GM18909 (cell line): ENCODE measurements around the gene EFR3B.
A peak's percentile ranks its signal among the peaks of the same experiment; 100 is the strongest.
"Not testable (repeated sequence)": the region's sequence is repeated elsewhere in the genome, so short reads cannot be mapped to it uniquely, and the experiment has no call there.

Experiments used
- ATAC-seq: cut with Tn5 transposase; IDR thresholded peaks from one replicate; pipeline ENCODE4 v1.9.1; 2021; ENCODE audit warnings: mild to moderate bottlenecking; ENCODE audit not compliant: unreplicated experiment, poor library complexity

Gene EFR3B, protein sequence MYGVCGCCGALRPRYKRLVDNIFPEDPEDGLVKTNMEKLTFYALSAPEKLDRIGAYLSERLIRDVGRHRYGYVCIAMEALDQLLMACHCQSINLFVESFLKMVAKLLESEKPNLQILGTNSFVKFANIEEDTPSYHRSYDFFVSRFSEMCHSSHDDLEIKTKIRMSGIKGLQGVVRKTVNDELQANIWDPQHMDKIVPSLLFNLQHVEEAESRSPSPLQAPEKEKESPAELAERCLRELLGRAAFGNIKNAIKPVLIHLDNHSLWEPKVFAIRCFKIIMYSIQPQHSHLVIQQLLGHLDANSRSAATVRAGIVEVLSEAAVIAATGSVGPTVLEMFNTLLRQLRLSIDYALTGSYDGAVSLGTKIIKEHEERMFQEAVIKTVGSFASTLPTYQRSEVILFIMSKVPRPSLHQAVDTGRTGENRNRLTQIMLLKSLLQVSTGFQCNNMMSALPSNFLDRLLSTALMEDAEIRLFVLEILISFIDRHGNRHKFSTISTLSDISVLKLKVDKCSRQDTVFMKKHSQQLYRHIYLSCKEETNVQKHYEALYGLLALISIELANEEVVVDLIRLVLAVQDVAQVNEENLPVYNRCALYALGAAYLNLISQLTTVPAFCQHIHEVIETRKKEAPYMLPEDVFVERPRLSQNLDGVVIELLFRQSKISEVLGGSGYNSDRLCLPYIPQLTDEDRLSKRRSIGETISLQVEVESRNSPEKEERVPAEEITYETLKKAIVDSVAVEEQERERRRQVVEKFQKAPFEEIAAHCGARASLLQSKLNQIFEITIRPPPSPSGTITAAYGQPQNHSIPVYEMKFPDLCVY

GRCh38 chr2:25041928-25042320, at the start of gene EFR3B:
Gene EFR3B (plus strand): TSS chr2:25042076. CDS start chr2:25042313, 237 bp downstream.
- peak; percentile 92 for ATAC-seq

GRCh38 chr2:24993406-24994145, 48.3 kb upstream of the EFR3B start:
- ATAC-seq = no peak

DNA sequence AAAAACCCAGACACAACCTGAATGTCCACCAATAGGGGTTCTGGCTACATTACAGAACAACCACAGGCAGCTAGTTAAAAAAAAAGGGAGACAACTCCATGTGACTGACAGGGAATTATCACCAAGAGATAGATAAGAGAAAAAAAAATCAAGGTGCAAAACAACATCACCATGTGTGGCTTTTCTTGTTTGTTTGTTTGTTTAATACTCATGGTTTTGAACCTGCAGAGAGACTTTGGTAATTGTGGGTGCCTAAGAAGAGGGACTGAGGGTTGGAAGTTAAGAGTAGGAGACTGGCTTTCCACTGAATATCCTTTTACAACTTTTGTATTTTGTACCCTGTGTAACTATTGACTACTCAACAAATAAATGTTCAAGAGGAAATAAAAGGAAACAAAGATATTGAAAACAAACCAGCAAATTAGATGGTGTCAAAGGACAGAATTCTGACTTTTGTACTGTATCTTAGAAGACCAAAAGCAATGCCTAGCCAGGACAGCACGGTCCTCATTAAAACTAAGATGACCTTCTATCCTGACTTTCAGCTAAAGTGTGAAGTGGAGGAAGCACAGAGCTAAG, 47.6 kb upstream of the EFR3B start:
- no peak for ATAC-seq

DNA sequence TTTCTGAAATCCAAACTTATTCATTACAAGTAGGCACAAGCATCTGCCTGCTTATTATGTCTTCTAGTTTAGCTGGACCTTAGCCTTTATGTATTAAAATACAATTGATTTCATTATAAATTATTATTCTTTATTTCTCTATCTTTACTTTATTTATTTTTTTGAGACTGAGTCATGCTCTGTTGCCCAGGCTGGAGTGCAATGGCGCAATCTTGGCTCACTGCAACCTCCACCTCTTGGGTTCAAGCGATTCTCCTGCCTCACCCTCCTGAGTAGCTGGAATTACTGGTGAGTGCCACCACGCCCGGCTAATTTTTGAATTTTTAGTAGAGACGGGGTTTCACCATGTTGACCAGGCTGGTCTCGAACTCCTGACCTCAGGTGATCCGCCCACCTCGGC, 42.8 kb upstream of the EFR3B start:
- ATAC-seq = not testable (repeated sequence)

DNA sequence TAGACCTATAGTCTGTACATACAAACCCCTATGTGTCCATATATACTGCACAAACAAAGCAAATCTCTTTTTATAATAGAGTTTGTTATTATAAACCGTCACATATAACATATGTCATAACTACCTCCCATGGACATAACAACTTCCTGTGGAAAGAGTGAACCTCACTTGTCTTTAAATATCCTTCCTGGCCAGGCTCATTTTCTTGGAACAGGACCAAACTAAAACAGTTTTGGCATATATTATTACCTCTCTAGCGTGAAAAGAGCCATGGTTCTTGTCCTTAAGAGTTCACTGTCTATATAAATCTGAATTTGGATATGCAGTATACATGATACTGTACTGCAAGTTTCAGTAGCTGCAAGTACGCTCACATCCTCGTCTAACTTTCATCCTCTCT, 41.8 kb upstream of the EFR3B start:
- ATAC-seq = no peak

GRCh38 chr2:25000503-25001324, 41.2 kb upstream of the EFR3B start:
- no peak for ATAC-seq

DNA sequence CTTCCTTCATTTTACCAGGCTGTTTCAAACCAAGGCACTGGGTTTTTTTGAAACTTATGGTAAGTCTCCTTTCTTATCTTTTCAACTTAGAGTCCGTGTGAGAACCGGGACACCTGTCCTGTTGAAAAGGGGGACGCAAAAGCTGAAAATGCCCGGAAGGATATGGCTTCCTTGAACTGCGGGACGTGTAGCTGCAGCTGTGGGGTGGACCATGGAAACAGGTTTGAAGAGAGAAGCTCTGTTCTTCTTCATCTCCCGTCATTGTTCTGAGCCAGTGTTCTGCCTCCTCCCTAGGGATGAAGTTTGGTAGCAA, 40.6 kb upstream of the EFR3B start:
- no peak for ATAC-seq

GRCh38 chr2:25002066-25002465, 39.8 kb upstream of the EFR3B start:
- no peak for ATAC-seq

DNA sequence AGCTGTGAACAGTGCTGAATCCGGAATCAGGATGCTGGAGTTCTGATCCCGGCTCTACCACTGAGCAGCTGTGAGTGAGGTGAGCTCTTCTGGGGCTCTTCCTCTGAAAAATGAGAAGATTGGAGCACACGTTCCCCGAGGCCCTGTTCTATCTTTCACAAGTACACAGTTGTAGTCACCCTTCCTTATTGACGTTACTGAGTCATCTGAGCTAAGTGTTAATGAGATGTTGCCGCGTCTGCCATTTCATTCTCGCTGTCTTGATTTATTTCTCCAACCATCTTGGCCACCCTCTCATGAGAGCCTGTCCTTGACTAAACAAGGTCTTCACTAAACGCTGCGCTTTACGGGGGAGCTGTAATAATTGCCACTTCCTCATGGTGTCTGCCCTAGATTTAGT, 31.9 kb upstream of the EFR3B start:
- no peak for ATAC-seq

DNA sequence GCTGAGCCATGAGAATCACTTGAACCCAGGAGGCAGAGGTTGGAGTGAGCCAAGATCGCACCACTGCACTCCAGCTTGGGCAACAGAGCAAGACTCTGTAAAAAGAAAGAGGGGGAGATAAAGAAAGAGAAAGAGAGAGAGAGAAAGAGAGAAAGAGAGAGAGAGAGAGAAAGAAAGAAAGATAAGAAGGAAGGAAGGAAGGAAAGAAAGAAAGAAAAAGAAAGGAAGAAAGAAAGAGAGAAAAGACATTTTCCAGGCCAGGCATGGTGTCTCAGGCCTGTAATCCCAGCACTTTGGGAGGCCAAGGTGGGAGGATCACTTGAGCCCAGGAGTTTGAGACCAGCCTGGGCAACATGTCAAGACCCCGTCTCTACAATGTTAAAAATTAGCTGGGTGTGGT, 30.5 kb upstream of the EFR3B start:
- not testable (repeated sequence) for ATAC-seq

DNA sequence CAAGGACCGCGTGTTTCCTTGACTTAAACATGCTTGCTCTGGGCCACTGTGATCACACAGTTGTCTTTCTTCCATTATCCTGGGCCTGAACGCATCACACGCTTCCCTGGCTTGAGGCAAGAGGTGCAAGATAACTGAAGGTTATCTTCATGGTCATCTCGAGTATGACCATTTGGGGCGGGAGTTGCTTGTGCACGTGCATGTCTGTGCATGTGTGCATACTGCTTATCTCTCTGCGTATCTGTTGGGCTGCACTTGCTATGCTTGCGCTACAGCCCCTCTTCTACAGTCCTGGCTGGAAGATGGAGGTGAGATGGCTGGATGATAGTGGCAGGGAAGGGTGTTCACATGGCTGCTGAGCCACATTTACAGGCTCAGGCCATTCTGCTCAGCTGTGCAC, 27.2 kb upstream of the EFR3B start:
- ATAC-seq = no peak

DNA sequence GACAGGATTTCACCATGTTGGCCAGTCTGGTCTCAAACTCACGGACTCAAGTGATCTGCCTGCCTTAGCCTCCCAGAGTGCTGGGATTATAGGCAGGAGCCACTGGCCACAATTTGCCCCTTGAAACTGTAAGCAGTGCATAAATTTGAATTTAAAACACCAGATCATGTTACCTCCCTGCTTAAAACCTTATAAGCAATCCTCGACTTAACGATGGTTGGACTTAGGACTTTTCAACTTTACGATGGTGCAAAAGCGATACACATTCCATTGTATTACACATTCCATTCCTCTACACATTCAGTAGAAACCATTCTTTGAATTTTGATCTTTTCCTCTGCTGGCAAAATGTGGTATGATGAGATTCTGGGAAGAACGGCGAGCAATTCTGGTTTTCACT, 23.2 kb upstream of the EFR3B start:
- ATAC-seq = no peak

DNA sequence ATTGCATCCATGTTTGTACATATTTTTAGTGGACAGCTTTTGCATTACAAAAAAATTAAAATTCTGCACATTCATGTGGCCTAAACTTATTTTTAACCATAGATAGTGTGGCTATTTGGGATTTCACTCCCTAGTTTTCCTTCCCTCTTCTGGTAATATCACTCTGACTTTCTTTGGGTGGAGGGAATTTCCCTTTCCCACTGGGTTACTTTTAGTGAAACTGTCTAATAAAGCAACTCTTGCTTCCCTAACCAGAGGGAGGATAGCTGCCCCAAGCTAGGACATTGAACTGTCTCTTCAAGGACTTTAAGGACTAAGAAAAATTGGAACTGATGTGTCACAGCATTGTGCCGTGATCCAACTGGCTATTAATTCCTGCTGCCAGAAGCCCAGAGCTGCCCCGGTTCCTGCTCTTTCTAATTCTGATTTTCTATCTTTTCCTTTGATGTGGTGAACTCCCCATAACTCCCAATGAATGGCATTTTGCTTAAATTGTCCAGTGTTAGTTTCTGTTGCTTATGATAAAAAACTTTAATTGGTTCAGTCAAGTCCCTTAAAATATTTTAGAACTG, 20.0 kb upstream of the EFR3B start:
- ATAC-seq = no peak

- ATAC-seq = no peak
Measured at GRCh38 chr2:25023333-25023732, 18.5 kb upstream of the EFR3B start.

GRCh38 chr2:25025229-25026007, 16.5 kb upstream of the EFR3B start:
- no peak for ATAC-seq

DNA sequence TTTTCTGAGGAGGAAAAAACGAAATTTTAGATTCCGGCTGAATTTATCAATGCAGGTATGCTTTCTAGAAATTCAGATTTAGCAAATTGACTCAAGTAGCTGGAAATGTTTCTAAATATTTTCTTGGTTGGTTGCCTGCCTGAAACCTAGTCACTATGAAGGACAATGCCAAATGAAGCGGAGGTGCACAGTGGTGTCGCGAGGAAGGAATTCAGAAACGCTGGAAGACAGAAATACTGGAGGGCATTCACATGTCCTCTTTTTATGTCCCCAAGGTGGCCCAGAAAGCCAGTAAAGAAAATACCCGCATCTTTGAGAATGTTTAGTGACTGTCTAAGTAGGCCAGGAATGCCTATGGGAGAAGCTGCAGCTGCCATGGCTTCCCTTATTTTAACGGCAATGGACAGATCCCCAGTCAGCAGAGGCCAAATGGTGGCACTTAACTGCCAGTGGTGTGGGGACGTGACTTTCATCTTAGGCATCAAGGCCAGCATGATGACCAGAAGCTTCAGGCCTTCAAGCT, 15.8 kb upstream of the EFR3B start:
- no peak for ATAC-seq

DNA sequence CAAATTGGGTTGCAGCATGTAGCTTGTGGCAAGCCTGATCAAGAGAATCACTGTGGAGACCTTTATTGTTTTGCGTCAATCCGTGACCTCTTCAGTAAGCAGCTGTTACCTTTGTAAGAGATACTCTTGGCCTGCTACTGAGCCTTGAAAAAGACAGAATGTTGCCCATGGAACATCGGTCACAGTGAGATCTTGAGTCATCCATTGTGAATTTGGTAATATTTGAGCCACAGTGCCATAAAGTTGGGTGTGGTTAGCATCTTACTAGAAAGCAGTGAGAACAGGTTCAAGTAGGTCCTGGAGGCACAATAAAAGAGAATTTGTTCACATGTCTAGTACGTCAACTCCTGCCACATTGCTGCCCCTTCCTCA, 12.7 kb upstream of the EFR3B start:
- ATAC-seq = no peak

DNA sequence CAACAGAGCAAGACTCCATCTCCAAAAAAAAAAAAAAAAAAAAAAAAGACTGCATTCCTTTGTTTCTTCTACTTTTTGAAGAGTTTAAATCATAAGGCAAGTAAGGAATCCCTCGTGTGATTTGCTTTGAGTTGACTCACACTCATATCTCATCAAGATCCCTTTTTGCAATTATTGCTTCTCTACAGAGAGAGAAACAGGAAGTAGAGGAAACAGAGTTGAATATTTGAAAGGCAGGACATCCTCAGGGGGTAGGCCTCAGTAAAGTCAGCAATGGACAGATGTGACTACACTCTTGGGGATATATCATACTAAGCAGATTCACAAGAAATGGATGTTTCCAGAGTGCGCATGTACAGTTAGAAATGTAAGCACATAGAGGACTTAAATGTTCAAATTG, 11.2 kb upstream of the EFR3B start:
- ATAC-seq = no peak

- ATAC-seq = no peak
Measured at GRCh38 chr2:25032094-25032493, 9.8 kb upstream of the EFR3B start.
